Kidney capillary endothelial cell (primary cell): ENCODE measurements around the gene ACAA2.

Source experiments
- DNase-seq: peaks from one replicate; pipeline ENCODE4 v3.0.0-alpha.2; 2018; ENCODE audit warnings: low spot score

ACAA2 gene

DNA sequence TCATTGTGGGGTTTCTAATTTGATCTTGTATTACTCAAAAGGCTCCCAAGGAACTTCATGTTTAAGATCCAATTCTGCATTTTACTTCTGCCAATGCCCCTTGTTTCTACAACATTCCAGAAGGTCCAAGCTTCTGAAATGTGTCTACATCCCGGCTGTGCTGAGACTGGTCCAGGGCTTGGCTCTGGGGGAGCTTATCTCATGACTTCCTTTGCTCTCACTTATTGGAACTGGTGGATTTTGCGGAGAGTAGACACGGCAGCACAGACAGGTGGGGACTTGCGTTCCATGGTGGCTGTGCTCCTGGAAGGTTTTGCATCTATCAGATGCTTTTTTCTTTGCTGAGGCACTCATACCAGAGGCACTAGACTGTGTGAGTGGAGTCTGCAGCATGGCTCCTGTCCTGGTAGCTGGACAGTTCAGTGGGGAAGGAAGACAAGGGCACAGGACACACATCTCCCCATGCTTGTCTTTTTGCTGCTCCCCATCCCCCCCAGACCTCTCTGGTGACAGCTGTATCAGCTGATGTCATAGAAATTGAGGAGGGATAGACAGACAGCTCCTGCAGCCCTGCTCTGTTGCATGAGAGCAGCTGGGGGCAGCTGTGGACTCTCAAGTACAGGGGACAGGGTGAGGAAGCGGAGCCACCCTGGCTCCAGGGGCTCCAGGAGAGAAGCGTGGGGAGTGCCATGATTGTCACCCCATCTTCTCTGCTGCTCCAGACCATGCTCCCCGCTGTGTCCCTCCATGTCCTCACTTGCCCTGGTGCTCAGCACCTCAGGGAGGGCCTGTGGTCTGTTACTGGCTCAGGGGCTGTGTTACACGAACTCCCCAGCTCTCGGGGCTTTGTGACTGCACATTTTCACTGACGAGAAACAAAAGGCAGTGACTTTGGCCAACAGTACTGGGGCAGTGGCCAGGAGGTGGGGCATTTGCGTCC is 46.0 kb downstream of the ACAA2 start:
- DNase-seq: no peak

DNA sequence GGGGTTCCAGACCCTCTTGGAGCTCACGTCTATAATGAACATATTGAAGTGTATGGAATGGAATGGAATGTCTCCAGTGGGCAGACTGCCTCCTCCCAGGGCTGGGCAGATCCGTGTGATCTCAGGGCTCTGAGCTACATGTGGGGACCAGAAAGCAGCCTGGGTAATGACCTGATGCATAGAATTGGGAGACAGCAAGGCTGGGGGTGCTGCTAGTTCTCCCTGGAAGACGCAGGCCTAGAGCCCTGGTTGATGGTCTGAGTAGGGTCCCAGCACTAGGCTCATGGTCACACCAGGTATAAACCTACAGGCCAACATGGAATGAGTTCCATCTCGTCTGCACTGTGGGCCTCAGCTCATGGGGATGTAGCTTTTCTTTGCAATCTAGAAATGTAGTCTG is 46.7 kb downstream of the ACAA2 start:
- no peak for DNase-seq

DNA sequence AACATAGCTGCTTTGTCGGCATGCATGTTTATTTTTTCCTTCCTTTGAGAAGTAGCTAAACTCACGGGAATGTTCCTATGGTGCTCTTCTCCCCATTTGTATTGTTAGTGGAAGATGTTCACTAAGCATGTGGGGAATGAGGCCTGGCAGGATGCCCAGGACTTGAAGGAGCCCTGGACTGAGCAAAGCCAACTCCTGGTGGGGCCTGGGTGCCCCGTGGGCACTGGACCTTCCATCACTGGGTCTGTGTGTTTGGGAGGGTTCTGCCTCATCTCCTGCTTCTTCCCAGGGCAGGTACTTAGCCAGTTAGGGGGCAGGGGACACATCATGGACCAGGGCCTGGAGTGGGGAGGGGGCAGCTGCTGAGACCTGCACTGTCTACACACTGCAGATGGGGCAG is 49.3 kb downstream of the ACAA2 start:
- DNase-seq: no peak

DNA sequence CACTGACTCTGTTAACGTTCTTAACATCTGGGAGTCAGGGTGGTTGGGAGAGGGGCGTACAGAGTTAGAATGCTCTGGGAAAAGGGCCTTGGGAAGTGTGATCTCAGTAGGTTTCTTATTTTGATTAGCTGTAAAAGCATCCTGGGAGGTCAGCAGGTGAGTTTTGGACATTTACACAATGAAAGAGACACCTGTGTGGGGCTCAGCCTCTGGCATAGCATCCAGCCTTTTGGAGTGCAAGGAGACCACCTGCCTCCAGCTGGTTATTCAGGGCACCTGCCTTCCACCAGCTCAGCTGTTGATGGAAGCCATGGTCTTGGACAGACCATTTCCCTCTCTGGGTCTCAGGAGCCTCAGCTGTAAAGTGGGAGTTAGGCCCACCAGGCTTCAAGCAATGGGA is 49.7 kb downstream of the ACAA2 start:
- no peak for DNase-seq

DNA sequence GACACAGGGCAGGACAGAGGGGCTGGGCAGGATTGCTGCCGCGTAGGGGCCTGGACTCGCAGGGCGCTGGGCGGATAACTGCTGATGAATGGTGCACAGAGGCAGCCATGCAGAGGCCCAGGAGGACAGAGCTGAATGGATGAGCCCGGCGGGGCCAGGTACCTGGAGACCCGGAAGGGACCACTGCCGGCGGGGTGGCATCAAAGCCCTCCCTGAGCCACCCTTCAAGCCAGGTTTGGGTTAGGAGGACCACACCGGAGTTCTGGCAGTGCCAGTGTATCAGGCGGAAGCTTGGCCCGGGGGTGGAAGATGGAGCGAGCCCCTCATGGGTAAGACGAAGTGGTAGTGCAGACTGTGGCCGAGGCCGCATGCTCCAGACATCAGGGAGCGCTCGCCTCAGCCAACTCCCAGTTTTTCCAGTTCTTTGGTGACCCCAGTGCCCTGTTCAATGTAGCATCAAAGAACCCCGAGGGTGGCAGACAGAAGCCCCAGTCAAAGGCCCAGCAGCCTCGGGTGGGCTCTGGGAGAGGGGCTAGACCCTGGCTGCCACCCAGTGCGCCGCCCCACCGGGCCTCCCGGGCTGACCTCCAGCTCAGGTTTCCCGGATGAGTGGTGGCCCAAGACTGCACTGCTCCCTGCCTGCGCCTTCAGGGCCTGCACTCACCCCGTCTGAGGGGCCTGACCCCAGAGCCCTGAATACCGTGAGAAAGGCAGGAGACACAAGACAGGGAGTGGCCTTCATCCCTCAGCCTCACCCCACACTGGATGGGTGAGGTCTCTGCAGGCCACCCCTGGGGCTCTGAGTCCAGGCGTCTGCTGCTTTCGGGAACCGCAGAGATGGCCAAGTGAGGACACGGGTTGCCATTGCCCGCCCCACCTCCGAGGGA is 50.9 kb downstream of the ACAA2 start:
- no peak for DNase-seq

DNA sequence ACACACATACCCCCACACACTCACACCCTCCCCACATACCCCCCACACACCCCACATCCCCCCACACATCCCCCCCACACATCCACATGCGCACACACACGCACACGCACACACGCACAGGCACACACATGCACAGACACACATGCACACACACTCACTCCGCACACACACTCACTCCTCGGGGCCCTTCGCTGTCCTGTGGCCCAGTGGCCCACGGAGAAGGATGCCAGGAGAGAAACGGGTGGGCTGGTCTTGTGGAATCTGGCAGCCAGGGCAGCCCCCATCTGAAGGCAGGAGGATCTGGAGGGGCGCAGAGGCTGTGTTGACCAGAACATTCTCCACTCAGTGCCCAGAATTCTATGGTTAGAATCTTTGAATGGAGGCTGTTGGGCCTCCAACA is 51.6 kb downstream of the ACAA2 start:
- DNase-seq: no peak

DNA sequence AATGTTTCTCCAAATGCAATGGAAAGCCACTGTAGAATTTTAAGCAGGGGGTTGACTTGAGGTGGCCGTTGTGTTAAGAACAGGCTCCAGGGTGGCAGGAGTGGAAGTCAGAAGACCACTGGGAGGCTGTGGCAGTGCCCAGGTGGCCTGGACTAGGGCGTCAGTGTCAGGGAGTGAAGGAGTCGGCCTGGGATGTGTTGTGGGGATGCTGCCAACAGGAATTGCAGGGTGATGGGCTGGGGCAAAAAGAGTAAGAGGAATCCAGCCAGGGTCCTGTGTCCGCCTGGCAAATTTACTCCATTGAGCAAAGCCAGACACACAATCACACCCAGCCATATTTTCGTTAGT is 55.1 kb downstream of the ACAA2 start:
- DNase-seq: no peak

DNA sequence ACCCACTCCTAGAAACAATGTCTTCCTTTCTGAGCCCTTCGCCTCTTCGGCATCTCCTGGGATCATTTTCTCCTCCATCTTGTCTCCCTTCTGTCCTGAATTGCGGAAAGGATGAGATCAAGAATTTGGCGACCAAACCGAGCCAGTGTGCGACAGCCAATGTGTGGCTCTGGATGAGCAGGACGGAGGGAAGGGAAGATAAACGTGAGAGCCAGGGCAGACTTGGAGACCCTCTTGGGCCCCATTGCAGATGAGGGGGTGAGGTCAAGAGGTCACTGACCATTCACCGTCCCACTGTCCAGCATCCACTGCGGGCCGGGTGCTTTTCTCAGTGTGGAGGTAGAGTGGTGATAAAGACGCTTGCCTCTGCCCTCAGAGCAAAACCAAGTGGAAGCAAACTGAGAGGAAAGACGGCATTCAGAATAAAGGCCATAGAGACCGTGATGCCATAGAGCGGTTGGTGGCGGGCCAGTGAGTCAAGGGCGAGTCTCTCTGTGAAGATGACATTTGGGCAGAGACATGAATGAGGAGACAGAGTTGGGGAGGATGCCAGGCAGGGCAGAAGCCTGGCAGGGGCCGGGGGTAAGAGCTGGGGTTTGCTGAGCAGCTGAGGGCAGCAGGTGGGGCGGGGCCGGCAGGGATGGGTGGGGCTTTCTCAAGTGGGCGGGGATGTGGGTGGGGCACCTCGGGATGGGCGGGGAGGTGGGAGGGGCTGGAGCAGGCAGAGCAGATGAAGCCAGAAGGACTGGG is 55.6 kb downstream of the ACAA2 start:
- no peak for DNase-seq

DNA sequence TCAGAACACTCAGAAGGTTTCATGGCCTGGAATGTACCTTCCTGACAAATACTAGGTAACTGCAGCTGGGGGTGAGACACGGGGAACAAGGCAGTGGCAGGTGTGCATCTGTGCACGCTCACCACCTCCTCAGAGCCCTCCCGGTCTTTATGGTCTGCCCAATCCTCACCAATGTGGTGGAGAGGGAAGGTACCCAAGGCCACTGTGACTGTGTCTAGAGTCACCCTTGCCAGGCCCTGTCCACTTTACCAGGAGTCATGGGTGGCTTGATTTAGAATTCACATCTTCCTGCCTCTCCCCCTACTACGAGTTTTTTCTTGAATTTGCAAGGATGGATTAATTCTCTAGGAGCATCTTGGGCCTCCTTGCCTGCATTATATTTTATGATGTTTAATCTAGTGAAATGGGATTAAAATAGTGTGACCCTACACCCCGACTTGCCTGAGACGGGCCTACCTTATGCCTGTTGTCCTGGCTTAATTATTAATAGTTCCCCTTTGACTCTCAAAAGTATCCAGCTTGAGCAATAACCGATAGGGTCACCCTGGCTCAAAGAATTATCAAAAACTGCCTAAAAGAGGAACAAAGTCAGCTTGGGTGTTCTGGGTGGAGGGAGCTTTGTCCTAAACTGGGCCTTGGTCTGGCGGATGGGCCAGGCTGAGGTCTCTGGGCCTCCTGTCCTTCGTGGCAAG is 56.5 kb downstream of the ACAA2 start:
- no peak for DNase-seq

DNA sequence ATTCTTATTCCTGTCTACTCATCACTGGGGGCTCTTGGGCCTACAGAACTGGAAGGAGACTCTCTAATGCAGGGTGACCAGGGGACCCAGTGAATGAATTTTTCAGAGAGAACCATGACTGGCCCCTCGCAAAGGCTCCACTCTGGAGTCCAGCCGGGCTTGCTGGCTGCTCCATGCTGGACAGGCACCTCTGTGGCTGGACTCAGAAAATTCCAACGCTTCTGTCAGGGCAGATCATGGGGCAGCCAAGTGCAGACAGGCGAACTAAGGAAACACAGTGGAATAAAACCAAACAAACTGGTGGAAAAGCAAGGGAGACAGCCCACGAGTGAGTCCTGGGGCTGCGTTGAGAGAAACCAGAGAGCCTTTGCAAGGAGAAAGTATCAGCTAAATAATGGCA is 57.2 kb downstream of the ACAA2 start:
- DNase-seq: no peak

DNA sequence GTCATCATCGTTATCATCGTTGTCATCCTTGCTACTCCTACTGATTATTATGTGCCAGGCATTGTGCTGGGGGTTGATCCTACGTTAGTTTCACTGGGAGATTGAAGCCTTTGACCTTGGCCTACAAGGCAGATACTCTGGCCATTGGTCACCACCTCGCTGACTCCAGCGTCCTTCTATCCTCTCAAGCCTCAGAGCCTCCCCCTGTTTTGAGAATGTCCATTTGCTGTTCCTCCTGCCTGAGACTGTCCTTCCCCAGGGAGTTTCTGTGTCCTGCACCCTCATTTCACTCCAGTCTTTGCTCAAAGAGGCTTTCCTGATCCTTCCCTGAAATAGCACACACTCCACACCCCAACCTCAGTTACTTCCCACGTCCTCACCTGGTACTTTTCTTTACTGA is 57.8 kb downstream of the ACAA2 start:
- no peak for DNase-seq

DNA sequence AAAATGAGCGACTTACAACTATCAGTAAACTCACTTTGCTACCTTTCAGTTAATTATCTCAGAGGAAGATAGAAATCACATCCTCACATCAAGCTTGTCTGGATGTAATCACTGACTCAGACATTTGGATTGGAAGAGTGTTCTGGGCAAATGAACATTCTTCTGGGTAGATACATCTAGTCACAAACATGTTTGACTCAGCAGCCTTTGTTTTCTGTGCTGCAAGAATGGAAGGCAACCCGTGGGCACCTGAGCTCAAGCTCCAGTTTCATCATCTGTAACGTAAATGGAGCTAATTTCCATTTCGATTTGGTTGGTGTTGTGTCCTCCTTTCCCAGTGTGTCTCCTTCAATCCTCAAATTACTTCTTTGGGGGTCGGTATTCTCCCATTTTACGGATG is 58.5 kb downstream of the ACAA2 start:
- DNase-seq: no peak

DNA sequence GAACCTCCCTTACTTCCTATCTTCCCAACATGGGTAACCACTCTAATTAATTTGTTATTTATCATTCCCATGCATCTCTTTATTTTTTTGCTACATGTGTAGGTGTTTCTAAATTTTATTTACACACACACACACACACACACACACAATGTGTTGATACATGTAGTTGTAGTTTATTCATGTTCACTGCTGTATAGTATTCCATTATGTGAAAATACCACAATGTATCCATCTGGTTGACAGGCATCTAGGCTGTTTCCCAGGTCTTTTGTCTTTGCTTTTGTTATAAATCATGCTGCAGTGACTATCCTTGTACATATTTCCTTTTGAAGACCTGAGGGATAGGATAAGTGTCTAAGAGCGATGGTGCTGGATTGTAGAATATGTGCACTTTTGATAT is 59.7 kb downstream of the ACAA2 start:
- no peak for DNase-seq

DNA sequence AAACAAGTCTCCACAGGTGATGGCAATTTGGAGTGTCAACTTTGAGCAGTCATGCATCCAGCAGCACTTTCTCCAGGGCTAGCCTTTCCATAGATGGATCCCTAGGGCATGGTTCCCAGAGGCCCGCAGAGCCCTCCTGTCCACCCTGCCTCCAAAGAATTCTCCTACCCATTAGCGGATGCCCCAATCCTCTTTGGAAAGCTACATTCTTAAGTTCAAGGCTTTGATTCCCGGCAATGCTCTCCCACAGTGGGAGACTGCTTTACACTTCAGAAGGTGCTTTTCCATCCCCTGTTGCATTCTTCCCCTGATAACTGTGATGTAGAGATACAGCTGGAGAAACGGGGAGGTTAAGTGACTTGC is 61.3 kb downstream of the ACAA2 start:
- DNase-seq: no peak

DNA sequence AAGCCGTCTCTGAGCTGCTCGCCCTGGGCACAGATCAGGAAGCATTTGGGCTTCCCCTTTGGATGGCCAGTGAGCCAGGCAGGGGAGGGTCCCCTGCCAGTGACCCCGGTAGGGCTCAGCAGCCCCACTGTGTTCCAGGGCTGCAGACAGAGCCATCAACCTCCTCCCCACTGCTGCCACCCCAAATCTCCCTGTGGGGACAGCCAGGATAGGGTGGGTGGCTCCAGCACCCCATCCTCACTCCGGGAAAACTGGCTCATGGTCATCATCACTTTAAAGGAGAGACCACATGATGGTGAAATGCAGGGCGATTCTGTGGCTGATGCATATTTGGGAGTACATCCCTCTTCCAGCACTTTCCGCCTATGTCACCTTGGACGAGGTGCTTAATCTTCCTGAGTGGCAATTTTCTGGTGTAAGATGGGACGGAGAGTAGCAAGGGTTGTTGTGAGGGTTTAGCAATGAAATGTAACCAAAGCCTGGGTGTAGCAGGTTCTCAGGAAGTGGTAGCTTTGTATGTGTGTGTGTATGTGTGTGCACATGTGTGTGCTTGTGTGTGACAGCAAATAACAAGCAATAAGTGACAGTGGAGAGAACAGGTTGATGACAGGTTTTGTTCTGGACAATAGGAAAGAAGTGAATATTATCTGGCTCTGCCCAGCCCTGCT is 61.8 kb downstream of the ACAA2 start:
- no peak for DNase-seq

DNA sequence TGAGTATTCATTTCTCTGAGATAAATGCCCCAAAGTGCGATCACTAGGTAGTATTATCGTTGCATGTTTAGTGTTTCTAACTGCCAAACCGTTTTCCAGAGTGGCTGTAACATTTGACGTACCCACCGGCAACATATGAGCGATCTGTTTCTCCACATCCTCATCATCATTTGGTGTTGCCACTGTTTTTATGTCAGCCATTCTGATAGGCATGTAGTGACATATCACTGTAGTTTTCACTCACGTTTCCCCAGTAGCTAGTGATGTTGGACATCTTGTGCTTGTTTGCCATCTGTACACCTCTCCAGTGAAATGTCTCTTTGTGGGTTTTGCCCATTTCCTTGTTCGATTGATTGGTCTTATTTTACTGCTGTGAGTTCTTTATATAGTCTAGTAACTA is 63.8 kb downstream of the ACAA2 start:
- no peak for DNase-seq

DNA sequence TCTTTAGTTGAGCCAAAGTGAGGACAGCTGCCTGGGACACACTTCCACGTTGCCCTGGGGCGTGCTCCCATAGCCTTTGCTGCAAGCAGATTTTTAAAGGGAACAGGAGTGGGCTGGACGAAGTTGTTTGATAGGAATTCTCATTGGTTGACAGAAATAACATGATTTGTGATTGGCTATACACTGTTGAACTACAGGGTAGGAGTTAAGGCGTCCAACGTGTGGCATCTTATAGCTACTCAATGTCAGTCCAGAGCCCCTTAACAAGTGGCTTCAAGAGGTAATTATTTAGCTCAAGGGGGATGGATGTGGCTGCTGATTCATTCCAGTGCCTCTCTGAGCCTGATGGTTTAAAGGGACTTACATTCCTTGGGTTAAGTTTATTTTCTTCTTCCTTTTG is 65.5 kb downstream of the ACAA2 start:
- DNase-seq: peak; percentile 53

DNA sequence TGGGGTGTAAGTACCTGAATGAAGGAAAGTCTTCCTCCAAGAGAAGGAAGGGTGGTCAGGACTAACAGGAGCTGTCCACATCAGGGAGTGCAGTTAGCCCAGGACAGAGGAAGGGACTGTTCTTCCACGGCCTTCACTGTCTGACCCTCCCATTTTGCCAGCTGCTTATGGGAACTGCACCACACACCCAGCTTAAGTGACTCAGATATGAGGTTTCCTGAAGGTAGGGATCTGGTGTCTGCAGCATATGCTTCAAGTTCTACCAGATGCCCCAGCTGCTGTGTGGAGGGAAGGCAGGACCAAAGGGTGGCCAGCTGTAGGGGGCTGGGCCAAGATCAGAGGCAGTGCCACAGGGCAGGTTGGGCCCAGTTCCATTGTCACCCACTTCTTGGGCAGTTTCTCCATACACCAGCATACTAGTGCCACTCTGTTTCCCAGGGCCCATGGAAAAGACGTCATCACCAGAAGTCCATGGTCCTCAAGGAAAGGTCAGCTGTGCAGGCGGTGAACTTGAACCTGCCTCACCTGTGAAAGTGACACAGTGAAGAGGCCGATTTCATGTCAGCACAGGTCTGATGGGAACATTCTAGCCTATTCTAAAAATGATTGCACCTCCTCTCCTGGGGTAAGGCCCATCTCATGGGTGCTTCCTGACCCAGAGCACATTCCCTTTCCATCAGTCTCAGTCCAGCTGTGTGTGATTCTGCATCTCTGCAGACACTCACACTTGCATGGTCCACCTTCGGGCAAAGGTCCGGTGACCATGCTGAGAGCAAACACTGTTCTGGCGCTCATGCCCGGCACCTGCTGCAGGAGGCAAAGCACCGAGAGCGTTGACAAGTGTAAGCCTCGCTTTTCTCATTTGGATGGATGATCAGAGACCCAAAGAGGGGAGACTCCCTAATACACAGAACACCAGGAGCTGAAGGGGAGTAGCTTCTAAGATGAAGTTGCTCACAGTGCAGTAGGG is 68.0 kb downstream of the ACAA2 start:
- DNase-seq: no peak

DNA sequence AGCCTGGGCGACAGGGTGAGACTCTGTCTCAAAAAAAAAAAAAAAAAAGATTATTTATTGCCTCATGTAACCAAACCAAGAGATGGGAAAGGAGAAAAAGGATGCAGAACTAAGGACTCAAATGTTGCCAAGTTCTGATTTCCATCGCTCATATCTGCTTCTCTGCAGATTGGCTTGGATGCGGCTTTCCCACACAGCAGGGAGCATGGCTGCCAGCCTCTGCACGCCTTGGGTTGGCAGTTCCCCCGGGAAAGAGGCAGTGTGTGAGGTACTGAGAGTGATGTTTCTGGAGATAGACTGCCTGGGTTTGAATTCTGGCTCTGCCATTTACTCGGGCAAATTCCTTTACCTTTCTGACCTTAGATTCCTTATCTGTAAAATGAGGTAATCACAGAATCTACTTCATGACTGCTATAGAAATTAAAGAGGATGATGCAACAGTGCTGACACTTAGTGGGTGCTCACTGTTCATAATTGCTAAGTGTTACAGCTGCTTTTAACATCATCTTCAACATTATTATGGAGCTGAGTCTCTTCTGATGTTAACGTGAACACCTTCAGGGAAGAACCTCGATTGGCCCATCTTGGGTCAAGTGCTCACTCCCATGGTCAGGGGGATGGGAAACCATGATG is 68.8 kb downstream of the ACAA2 start:
- DNase-seq: no peak

DNA sequence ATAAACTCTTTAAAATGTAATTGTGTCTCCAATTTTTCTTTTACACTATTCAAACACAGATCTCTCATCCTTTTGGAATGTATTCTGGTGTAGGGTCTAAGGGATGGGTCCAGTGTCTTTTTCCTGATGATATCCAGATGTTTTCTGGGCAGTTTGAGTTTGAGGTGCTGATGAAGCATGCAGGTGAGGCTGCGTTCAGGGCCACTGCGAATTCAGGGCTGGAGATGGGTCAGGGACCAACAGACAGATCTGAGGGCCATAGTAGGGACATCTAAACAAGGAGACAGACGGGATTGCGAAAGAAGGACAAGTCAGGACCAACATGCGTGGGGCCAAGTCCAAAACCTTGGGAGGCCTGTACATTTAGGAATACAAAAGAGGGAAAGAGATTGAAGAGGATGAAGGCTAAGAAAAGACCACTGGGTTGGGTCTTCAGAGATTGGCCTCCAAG is 70.2 kb downstream of the ACAA2 start:
- DNase-seq: no peak
